SH-SY5Y (cell line): ENCODE measurements around the gene MSL2.

Source experiments
- GATA2 ChIP-seq: IDR thresholded peaks from 2 replicates; pipeline ENCODE4 v1.6.1; 2011; ENCODE audit warnings: mild to moderate bottlenecking, low read depth, low read length
- GATA3 ChIP-seq: IDR thresholded peaks from 2 replicates; pipeline ENCODE4 v1.6.1; 2011; ENCODE audit warnings: low read depth, mild to moderate bottlenecking, low read length, moderate library complexity

Gene MSL2

GRCh38 chr3:136195258-136196063, 674 bp downstream of the MSL2 start:
- TF ChIP-seq GATA3 (no peak), GATA2 (no peak)

GRCh38 chr3:136194409-136195257, 1.5 kb downstream of the MSL2 start:
- TF ChIP-seq GATA2 (no peak), GATA3 (no peak)

DNA sequence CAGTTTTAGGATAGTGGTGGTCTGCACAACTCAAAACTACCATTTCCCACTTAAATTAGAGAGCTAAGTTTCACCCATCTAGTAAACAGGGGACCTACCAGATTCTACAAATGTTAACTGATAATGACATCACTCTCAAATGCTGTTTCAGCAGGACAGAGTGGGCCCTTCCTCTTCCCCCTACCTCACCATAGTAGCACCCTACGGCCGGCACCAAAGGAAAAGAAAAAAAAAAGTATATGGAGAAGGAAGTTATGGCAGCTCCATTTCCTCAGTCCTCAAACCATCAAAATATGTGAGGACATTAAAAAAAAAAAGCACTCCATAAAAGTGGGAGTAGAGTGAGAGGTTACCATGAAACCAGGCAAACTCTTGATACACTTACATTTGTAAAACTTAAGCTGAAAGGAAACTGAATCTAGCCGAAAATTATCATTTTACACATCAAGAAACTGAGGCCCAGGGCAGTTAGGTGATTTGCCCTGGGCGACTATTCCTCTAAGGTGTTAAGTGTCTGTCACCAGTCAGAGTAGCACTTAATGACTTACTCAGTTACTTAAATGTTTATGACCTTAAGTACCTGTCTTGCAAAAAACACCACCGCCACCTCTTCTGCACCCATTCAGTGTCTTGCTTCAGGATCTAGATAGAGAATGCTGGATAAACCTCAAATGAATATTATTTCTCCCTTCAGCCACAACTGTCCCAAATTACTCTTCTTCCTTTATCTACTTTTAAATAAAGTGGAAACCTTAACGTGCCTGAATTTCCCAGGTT, 2.7 kb downstream of the MSL2 start:
- TF ChIP-seq GATA3: no peak

DNA sequence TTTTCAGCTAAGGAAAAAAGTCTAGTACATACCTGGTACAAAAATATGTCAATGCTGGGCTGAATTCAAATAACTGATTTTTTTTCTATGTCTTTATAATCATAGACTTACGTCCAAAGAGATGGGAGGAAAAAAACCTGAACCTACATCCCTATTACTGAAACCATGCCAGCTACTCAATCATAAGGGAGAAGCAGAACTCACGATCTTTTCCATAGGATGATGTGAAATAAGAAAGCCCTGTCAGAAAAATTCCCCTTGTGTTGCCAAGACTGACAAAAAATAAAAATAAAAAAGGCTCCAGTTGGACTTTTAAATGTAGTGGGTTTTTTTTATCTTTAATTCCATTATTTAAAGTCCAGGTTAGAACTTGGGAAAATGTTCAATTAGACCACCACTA, 3.3 kb downstream of the MSL2 start:
- TF ChIP-seq GATA2 (no peak), GATA3 (no peak)

- TF ChIP-seq GATA3: no peak
- no peak for TF ChIP-seq GATA2
These were observed 6.1 kb downstream of the MSL2 start for GRCh38 chr3:136189859-136190617.

GRCh38 chr3:136189043-136189442, 7.1 kb downstream of the MSL2 start:
- TF ChIP-seq GATA2 (no peak), GATA3 (no peak)

DNA sequence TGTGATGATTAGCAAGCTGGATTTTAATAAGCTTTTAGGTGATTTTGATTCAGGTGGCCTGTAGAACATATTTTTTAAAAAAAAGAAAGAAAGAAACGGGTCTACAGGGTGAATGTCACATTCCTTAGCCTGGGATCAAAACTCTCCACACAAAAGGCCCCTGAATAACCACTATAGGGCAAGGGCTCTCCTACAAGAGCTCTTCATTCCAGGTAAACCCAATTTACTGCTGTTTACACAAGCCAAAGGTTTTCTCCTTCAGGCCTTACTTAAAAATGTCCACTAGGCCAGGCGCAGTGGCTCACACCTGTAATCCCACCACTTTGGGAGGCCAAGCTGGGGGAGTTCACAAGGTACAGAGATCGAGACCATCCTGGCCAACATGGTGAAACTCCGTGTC, 8.3 kb downstream of the MSL2 start:
- TF ChIP-seq GATA2 (no peak), GATA3 (no peak)

GRCh38 chr3:136186846-136187245, 9.3 kb downstream of the MSL2 start:
- TF ChIP-seq GATA3 (no peak), GATA2 (no peak)

DNA sequence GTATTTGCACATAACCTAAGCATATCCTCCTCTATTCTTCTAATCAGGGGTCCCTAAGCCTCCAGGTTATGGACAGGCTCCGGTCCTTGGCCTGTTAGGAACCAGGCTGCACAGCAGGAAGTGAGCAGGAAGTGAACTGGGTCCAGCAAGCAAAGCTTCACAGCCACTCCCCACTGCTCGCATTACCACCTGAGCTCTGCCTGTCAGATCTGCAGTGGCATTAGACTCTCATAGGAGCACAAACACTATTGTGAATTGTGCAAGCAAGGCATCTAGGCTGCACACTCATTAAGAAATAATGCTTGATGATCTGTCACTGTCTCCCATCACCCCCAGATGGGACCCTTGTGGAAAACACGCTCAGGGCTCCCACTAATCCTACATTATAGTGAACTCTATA, 9.8 kb downstream of the MSL2 start:
- TF ChIP-seq GATA2 (no peak), GATA3 (no peak)

- TF ChIP-seq GATA3 (no peak), GATA2 (no peak)
These were observed 11.4 kb downstream of the MSL2 start for GRCh38 chr3:136184703-136185102.

DNA sequence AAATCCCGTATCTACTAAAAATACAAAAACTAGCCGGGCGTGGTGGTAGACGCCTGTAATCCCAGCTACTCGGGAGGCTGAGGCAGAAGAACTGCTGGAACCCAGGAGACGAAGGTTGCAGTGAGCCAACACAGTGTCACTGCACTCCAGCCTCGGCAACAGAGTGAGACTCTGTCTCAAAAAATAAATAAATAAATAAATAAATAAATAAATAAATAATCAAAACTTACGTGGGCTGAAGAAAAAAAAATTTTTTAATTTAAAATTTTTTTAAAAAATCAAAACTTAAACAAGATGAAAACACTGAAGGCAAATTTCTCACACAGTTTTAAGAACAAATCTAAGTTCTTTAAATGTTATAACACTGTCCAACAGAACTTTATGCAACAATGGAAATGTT, 14.4 kb downstream of the MSL2 start:
- TF ChIP-seq GATA3 (no peak), GATA2 (no peak)

DNA sequence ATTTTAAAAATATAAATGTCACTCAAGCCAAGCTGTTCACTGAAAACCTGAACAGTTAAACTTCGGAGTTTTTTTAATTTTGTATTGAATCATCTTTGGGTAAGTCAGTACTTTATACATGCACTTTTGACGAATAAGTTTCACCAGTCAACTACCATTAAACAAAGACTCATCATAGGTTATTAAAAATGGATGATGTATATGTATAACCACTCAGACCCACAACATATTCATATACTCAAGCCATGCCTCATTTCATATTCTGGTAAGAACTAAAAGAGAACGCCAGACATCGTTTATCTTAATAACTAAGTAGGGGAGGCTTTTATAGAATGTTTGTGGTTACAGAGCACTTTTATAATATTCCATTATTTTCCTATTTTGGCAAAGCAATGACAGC, 18.3 kb downstream of the MSL2 start:
- TF ChIP-seq GATA3 (no peak), GATA2 (no peak)

DNA sequence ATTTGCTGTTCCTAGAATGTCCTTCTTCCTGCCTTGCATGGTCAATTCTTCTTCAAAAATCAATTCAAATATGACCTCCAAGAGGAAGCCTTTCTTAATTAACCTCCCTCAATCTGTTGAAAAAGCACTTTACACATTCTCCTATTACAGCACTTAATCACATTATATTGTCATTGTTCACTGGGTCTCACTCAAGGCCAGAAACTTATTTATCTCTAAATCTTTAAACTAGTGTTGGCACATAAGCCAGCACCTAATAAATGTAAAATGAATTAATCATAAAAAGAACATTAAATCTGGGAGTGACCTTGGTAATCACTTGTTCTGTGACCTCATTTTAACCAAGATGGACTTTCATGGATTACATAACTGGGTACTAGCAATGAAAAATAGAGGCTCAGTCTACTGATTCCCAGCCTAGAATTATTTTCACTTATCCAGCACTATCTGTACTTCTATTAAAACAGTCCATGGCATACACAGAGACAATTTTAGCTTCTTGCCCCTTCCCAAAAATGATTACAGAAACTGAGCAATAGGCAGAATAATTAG, 22.1 kb downstream of the MSL2 start:
- TF ChIP-seq GATA3 (no peak), GATA2 (no peak)
